ENCODE measurements around the gene TLE6. TPM values are rescaled to one million over a fixed set of nuclear protein-coding genes. Genes with fewer than 3 reads are reported as not detected.
A peak's percentile ranks its signal among the peaks of the same experiment; 100 is the strongest.

The TLE6 gene
- total and polyA plus RNA-seq, 2 of the 8 experiments (the other 6 are each of a cell fraction or from before 2014, with no cell fraction given), result 2.5 to 2.9 TPM

DNA sequence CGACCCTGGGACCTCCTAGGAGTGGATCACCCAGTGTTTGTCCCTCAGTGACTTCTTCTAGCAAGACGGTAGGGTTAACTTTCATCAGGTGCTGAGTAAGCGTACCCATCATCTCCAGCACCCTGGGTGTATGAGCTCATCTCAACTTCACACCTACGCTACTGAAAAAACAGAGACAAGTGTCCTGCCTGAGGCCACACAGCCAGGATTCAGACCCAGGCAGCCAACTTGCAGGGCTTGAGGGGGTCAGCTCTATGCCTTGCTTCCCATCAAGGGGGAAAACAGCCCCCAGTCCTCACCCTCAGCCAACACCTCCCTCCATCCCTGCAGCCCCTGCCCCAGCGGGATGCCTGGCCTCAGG, 47.1 kb downstream of the TLE6 start:
- Histone ChIP-seq H3K14ac (ENCODE audit: insufficient read length) (no peak overlapping the region), H3K56ac (replicated peaks; ENCODE audit: insufficient read length, low read depth, low read length) (no peak overlapping the region), H2BK15ac (ENCODE audit: low read length) (no peak overlapping the region), H3K4me2 (ENCODE audit: insufficient read depth in 1 of 2, low read depth in 2 of 2, low read length in 2 of 2) (peak overlapping the region; percentile 74 to 80), H3K79me1 (ENCODE audit: low read depth, low read length) (no peaks in the 10 kb centered on the region), H2BK12ac (ENCODE audit: low read depth, low read length) (peak overlapping the region; percentile 90; the same call in 1 of the 2 replicates), H3K79me2 (ENCODE audit: control insufficient read depth in 1 of 2, insufficient read depth in 2 of 2, low read length in 2 of 2) (no peaks in the 10 kb centered on the region), H3K36me3 (ENCODE audit: control insufficient read depth in 2 of 4, insufficient read depth in 4 of 4, low read length in 3 of 4) (no peaks in the 10 kb centered on the region), H3K23ac (ENCODE audit: insufficient read length) (no peak overlapping the region), H2BK120ac (replicated peaks; ENCODE audit: low read depth, low read length) (no peak overlapping the region), H3K27me3 (replicated peaks in 1 of 4; ENCODE audit: control insufficient read depth in 3 of 4, extremely low read depth in 1 of 4, insufficient read depth in 3 of 4, low read length in 3 of 4) (peaks cover 6 to 38% (median 30%) of the 10 kb centered on the region in 4 experiments), H2AFZ (ENCODE audit: low read length) (no peak overlapping the region), H3K4ac (replicated peaks; ENCODE audit: insufficient read length, low read depth, low read length) (no peak overlapping the region), H4K8ac (ENCODE audit: extremely low read depth, insufficient read depth, low read length) (no peak overlapping the region), H2BK5ac (ENCODE audit: low read depth, low read length) (no peak overlapping the region), H3K9me3 (ENCODE audit: insufficient read depth in 2 of 2, low read depth in 1 of 2, low read length in 1 of 2) (no peaks in the 10 kb centered on the region), H2BK20ac (ENCODE audit: low read length) (no peak overlapping the region), H3K9ac (replicated peaks in 1 of 4; ENCODE audit: extremely low read depth in 1 of 4, low read depth in 3 of 4, low read length in 3 of 4) (no peak overlapping the region), H4K5ac (ENCODE audit: insufficient read length, low read depth, low read length) (peak overlapping the region; percentile 10), H3K23me2 (ENCODE audit: low read depth, low read length) (peaks cover 9% of the 10 kb centered on the region; the same call in 1 of the 2 replicates), H4K91ac (replicated peaks; ENCODE audit: insufficient read length, low read length) (no peak overlapping the region), H3K27ac (ENCODE audit: low read depth, low read length) (no peak overlapping the region), H3K4me3 (ENCODE audit: extremely low read depth in 1 of 4, insufficient read depth in 2 of 4, low read depth in 3 of 4, low read length in 4 of 4) (peak overlapping the region in 2 of 4 experiments; percentile 11 to 46; a peak in 4 of 8 replicates), H2AK5ac (ENCODE audit: low read depth, low read length) (no peak overlapping the region), H4K20me1 (replicated peaks in 1 of 2; ENCODE audit: control insufficient read depth in 1 of 2, insufficient read depth in 2 of 2, low read length in 2 of 2) (no peaks in the 10 kb centered on the region), H3K18ac (ENCODE audit: extremely low read depth, low read length) (no peak overlapping the region), H3K4me1 (replicated peaks in 1 of 4; ENCODE audit: control insufficient read depth in 3 of 4, insufficient read depth in 4 of 4, low read length in 3 of 4) (peaks cover 0 to 18% (median 13%) of the 10 kb centered on the region in 4 experiments; a peak in 6 of 7 replicates)
- CTCF ChIA-PET (ENCODE audit: partially characterized antibody), result interaction anchor here (0.5 to 2.4 kb wide), 12 partner anchors 10 to 1620 kb away, joined by 3 to 10 read pairs (median 4); no protein-coding TSS in a partner anchor
- no peak for DNase-seq (ENCODE audit: low read depth in 1 of 2, low spot score in 2 of 2)
- POLR2A ChIA-PET (ENCODE audit: partially characterized antibody), result interaction anchor here (0.8 to 2.8 kb wide), 4 partner anchors 10 to 38 kb away, joined by 3 to 20 read pairs (median 7); no protein-coding TSS in a partner anchor
- WGBS, 2 experiments (ENCODE audit: extremely low coverage in 1 of 2, insufficient coverage in 1 of 2, insufficient read length in 1 of 2, insufficient replicate concordance in 2 of 2, low coverage in 1 of 2, low lambda C conversion rate in 2 of 2, missing lambda C conversion rate in 1 of 2), result 58% methylated on average over 5 of the region's 5 CpGs; no CpG with 5 or more reads in 1 of the 2 experiments
- FAIRE-seq, result no peak
- TF ChIP-seq NRF1 (IDR thresholded peaks at IDR 0.05; ENCODE audit: low read depth, low read length), result no peak
- TF ChIP-seq SIN3A (conservative IDR thresholded peaks at IDR 0.05 in 1 of 2, IDR thresholded peaks at IDR 0.05 in 1 of 2; ENCODE audit: low read depth in 1 of 2, low read length in 2 of 2), result no peak
- no peak for TF ChIP-seq BRCA1 (IDR thresholded peaks at IDR 0.05; ENCODE audit: low read depth, low read length)
- TF ChIP-seq, protein P1, sequence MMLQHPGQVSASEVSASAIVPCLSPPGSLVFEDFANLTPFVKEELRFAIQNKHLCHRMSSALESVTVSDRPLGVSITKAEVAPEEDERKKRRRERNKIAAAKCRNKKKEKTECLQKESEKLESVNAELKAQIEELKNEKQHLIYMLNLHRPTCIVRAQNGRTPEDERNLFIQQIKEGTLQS (IDR thresholded peaks at IDR 0.05; ENCODE audit: insufficient read depth, low read depth, low read length), result no peak
- no peak for TF ChIP-seq CBX5 (IDR thresholded peaks at IDR 0.05; ENCODE audit: low read depth, low read length)
- TF ChIP-seq JUND (IDR thresholded peaks at IDR 0.05; ENCODE audit: low read length), result no peak
- TF ChIP-seq EP300 (IDR thresholded peaks at IDR 0.05; ENCODE audit: borderline replicate concordance in 1 of 2, low read depth in 2 of 2, low read length in 2 of 2), result no peak
- no peak for TF ChIP-seq RAD21 (IDR thresholded peaks at IDR 0.05 in 1 of 2, conservative IDR thresholded peaks at IDR 0.05 in 1 of 2; ENCODE audit: low read depth in 2 of 2, low read length in 2 of 2)
- no peak for TF ChIP-seq BCL11A (IDR thresholded peaks at IDR 0.05; ENCODE audit: low read depth in 2 of 2, low read length in 2 of 2)
- no peak for TF ChIP-seq TBP (IDR thresholded peaks at IDR 0.05; ENCODE audit: low read depth, low read length)
- no peak for TF ChIP-seq EGR1 (IDR thresholded peaks at IDR 0.05; ENCODE audit: borderline replicate concordance, low read depth, low read length)
- no peak for TF ChIP-seq POU5F1 (IDR thresholded peaks at IDR 0.05; ENCODE audit: low read depth, low read length)
